ENCODE data around the gene WASF2.

- TF ChIP-seq CTCF (IDR thresholded peaks at IDR 0.05) (no peak), POLR2A (IDR thresholded peaks at IDR 0.05) (no peak)
Observed at GRCh38 chr1:27391511-27392095, 98.4 kb downstream of the WASF2 start.

All from body of pancreas (tissue), 4 donors.